CD4-positive, alpha-beta T cell (primary cell): ENCODE measurements around the gene CFAP299. TPM values are rescaled to one million over a fixed set of nuclear protein-coding genes. Genes with fewer than 3 reads are reported as not detected.

Experiments used
- ATAC-seq: fragments of 200-7000 bp; cut with Tn5 transposase; one replicate; pipeline ENCODE4 v1.10.0; 2022; ENCODE audit warnings: mild to moderate bottlenecking; ENCODE audit not compliant: poor library complexity
- CTCF ChIA-PET: fragments of 350-600 bp; sonication (Branson Sonifier 250); formaldehyde crosslinking; loops from one replicate; lab custom pipeline; 2021; ENCODE audit warnings: antibody characterized with exemption, inconsistent platforms; lab: Charles Lee
- POLR2A ChIA-PET: fragments of 350-600 bp; sonication (Branson Sonifier 250); formaldehyde crosslinking; loops from one replicate; lab custom pipeline; 2021; ENCODE audit warnings: antibody characterized with exemption, inconsistent platforms; lab: Charles Lee
- DNase-seq, 14 experiments: peaks; one replicate each; pipeline ENCODE4 v3.0.0-alpha.2; 2013 to 2020; ENCODE audit warnings: mixed read lengths in 2 of 14
- H3K27ac ChIP-seq, 2 donors: one replicate each; pipeline versions ENCODE4 v1.5.1 to v1.7.0; 2013; ENCODE audit warnings: low read length in 2 of 2, low read depth in 1 of 2, mild to moderate bottlenecking in 1 of 2
- H3K27me3 ChIP-seq, 2 experiments: 1 replicate in 1 of 2; 2 replicates in 1 of 2; pipeline versions ENCODE4 v1.6.1 to v1.7.0; 2013; ENCODE audit warnings: low read length in 2 of 2, control low read depth in 1 of 2, mild to moderate bottlenecking in 1 of 2, moderate library complexity in 1 of 2; ENCODE audit not compliant: insufficient read depth in 2 of 2, control insufficient read depth in 1 of 2
- H3K36me3 ChIP-seq: one replicate; pipeline ENCODE4 v1.6.1; 2013; ENCODE audit warnings: low read length, control low read depth; ENCODE audit not compliant: insufficient read depth
- H3K4me1 ChIP-seq: one replicate; pipeline ENCODE4 v1.6.1; 2013; ENCODE audit warnings: low read length, control low read depth; ENCODE audit not compliant: insufficient read depth
- H3K4me3 ChIP-seq: one replicate; pipeline ENCODE4 v1.5.1; 2013; ENCODE audit warnings: mild to moderate bottlenecking, low read length, moderate library complexity
- H3K9me3 ChIP-seq, 2 experiments: 1 replicate in 1 of 2; 2 replicates in 1 of 2; pipeline versions ENCODE4 v1.6.1 to v1.7.0; 2013; ENCODE audit warnings: low read length in 2 of 2, mild to moderate bottlenecking in 2 of 2, control low read depth in 1 of 2, moderate library complexity in 1 of 2; ENCODE audit not compliant: control insufficient read depth in 1 of 2, insufficient read depth in 1 of 2
- H3K27ac Mint-ChIP-seq: one replicate; pipeline ENCODE4 v1.8.0; 2020; ENCODE audit warnings: mixed read lengths
- H3K27me3 Mint-ChIP-seq: one replicate; pipeline ENCODE4 v1.8.0; 2021; ENCODE audit warnings: mixed read lengths
- H3K36me3 Mint-ChIP-seq: one replicate; pipeline ENCODE4 v1.8.0; 2021; ENCODE audit warnings: low read depth, mixed read lengths
- H3K4me1 Mint-ChIP-seq: one replicate; pipeline ENCODE4 v1.8.0; 2021; ENCODE audit warnings: low read depth, mixed read lengths
- H3K4me3 Mint-ChIP-seq: one replicate; pipeline ENCODE4 v1.8.0; 2020; ENCODE audit warnings: mild to moderate bottlenecking, mixed read lengths
- H3K9me3 Mint-ChIP-seq: one replicate; pipeline ENCODE4 v1.8.0; 2020; ENCODE audit warnings: mixed read lengths
- CTCF ChIP-seq: fragments of 200-600 bp; IDR thresholded peaks from one replicate; pipeline ENCODE4 v1.8.0; 2022; ENCODE audit warnings: antibody characterized with exemption, mild to moderate bottlenecking
- intact Hi-C, 2 experiments: fragments of 100-400 bp; cut with DNase I in 1 of 2; cut with micrococcal nuclease in 1 of 2; formaldehyde crosslinking; loops; one replicate each; pipeline versions ENCODE4 v1.15.1 to v1.9.0; 2023 to 2025; cut with DNase I, micrococcal nuclease
- total RNA-seq, 174 experiments: library from RNA in 2 of 174; stranded (reverse) in 2 of 174; gene quantifications; one replicate each; pipeline ENCODE4 v1.2.3 and lab custom pipeline; 2021 to 2026

The CFAP299 gene
- total RNA-seq, 2 experiments from 2014 or later = not detected

- no peaks in the 10 kb centered on the region for H3K9me3 ChIP-seq
- H3K9me3 Mint-ChIP-seq = peaks cover 10% of the 10 kb centered on the region
- no peak overlapping the region for H3K27ac ChIP-seq
- no peak overlapping the region for H3K4me3 Mint-ChIP-seq
- no peaks in the 10 kb centered on the region for H3K27me3 ChIP-seq
- no peaks in the 10 kb centered on the region for H3K4me1 ChIP-seq
- intact Hi-C loops = no loop called here
- H3K4me3 ChIP-seq = no peak overlapping the region
- no peak for TF ChIP-seq CTCF
- CTCF ChIA-PET = interaction anchor here (1.0 kb wide), 1 partner anchor 9 kb away, joined by 3 read pairs; no protein-coding TSS in a partner anchor
- no peak overlapping the region for H3K27ac Mint-ChIP-seq
- H3K4me1 Mint-ChIP-seq = no peaks in the 10 kb centered on the region
- POLR2A ChIA-PET = no interaction called here
- H3K36me3 ChIP-seq = no peaks in the 10 kb centered on the region
- H3K27me3 Mint-ChIP-seq = no peaks in the 10 kb centered on the region
- H3K36me3 Mint-ChIP-seq = no peaks in the 10 kb centered on the region
- ATAC-seq (no peak), DNase-seq (no peak)
Measured at GRCh38 chr4:80831383-80832361, 496.1 kb downstream of the CFAP299 start.

- H3K4me1 ChIP-seq = peaks cover 3% of the 10 kb centered on the region
- ChIA-PET POLR2A (no interaction called here), CTCF (no interaction called here)
- H3K27me3 ChIP-seq = no peaks in the 10 kb centered on the region
- H3K27ac ChIP-seq = no peak overlapping the region
- H3K36me3 ChIP-seq = no peaks in the 10 kb centered on the region
- Mint-ChIP-seq H3K9me3 (peaks cover 11% of the 10 kb centered on the region), H3K27ac (no peak overlapping the region), H3K36me3 (no peaks in the 10 kb centered on the region), H3K4me3 (no peak overlapping the region), H3K27me3 (no peaks in the 10 kb centered on the region), H3K4me1 (peaks cover 22% of the 10 kb centered on the region)
- no peak overlapping the region for H3K4me3 ChIP-seq
- TF ChIP-seq CTCF = no peak
- intact Hi-C loops = no loop called here
- no peak for ATAC-seq
- H3K9me3 ChIP-seq = no peaks in the 10 kb centered on the region
- DNase-seq = no peak
Measured at GRCh38 chr4:80839281-80839680, 503.8 kb downstream of the CFAP299 start.

- Histone ChIP-seq H3K9me3 (no peaks in the 10 kb centered on the region), H3K4me1 (peaks cover 3% of the 10 kb centered on the region), H3K27ac (no peak overlapping the region), H3K4me3 (no peak overlapping the region), H3K27me3 (no peaks in the 10 kb centered on the region), H3K36me3 (no peaks in the 10 kb centered on the region)
- POLR2A ChIA-PET = no interaction called here
- CTCF ChIA-PET = no interaction called here
- intact Hi-C loops = no loop called here
- Mint-ChIP-seq H3K4me1 (peaks cover 22% of the 10 kb centered on the region), H3K36me3 (no peaks in the 10 kb centered on the region), H3K27ac (peak overlapping the region; percentile 7), H3K4me3 (no peak overlapping the region), H3K9me3 (peaks cover 11% of the 10 kb centered on the region), H3K27me3 (no peaks in the 10 kb centered on the region)
- no peak for DNase-seq
- no peak for ATAC-seq
- no peak for TF ChIP-seq CTCF
Measured at GRCh38 chr4:80839792-80840191, 504.3 kb downstream of the CFAP299 start.
